SIG-M5 treated with dmso at 0.1 percent for 504 hours (cell line): Measurements from ENCODE around the gene CD81.

Source experiments
- DNase-seq: peaks from one replicate; lab custom pipeline; 2025; ENCODE audit not compliant: unreplicated experiment; lab: John Stamatoyannopoulos, UW

Gene CD81

DNA sequence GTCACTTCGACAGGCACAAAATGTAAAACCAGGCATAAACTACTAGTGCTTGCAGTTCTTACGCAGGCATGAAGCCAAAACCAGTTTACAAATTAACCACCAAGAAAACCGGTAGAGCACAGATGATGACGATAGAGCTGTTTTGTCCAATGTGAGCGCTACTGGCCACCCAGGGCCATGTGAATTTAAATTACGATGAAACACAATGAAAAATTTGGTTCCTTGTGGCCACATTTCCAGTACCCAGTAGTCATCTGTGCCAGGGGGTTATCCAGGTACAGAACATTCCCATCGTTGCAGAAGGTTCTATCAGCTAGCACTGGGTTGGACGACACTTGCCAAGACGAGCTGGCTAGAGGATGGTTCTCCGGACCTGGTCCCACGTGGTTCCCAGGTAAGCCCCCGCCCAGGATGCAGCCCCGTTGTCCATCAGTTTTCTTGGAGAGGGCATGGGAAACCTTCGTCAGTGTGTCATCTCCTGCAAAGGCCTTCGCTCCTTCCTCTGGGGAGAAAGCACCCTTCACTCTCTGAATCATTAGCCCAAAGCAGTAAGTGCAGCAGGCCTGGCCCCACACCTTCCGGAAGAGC, 1.1 kb upstream of the CD81 start:
- DNase-seq, result no peak

DNA sequence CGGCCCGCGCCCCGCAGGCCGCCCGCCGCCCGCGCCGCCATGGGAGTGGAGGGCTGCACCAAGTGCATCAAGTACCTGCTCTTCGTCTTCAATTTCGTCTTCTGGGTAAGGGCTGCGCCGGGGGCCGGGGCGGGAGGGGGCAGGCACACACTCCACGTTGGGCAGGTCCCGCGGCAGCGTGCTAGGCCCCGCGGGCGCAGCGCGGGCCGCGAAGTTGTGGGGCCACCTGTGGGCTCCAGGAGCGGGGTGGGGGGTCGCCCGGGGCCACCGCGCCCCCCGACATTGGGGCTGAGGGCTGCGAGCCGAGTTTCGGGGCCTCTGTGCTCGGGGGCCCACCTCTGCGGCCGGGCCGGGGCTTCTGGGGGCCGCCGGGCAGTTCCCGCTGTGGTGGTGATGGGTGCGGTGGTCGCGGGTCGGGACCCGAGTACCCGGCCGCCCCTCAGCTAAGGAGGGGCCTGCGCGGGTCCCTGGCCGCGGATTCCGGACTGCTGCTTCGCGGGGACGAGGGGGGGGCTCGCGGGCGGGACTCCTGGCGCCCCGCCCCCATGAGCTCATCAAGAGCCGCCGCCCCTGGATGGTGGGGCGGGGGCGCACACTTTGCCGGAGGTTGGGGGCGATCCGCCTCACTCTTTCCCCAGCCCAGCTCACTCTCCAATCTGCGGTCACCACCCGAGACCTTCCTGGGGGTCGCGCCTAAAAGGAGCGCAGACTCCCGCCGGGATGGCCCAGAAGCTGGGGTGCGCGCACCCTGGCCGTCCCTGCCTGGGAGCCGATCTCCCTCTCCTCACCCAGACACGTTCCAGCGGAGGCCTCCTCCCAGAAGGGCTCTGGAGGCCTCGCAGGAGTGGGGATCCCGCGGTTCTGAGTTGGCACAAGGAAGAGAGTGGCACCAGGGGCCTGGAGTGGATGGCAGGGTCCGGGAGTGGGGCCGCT, 667 bp downstream of the CD81 start:
- no peak for DNase-seq

DNA sequence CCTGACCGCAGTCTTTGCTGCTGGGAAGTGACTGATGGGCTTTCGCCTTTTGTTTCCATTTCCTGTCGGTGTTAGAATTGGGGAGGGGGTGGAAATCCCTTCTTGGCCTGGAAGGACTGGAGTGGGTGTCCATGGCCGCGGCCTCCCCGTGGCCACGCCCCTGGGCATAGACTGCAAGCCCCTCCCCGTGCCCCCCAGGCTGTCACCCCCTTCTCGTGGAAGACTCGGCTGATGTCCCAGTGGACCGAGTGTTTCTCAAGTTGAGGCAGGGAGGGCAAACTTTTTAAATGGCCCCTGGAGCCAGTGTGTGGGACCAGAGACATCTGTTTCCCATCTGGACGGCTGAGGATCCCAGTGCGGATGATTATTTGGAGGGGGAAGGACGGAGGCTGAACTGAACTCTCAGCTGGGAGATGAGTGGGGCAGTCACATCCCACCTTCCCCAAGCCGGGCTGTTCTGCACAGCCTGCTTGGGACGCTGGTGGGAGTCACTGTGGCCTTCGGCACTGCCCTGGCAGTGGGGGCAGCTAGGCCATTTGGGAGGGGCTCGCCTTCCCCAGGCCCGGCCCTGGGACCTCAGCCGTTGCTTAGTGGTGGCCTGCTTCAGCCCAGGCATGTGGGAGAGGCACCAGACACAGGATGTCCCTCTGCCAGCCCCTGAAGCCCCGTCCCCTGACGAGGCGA, 1.6 kb downstream of the CD81 start:
- DNase-seq, result no peak

DNA sequence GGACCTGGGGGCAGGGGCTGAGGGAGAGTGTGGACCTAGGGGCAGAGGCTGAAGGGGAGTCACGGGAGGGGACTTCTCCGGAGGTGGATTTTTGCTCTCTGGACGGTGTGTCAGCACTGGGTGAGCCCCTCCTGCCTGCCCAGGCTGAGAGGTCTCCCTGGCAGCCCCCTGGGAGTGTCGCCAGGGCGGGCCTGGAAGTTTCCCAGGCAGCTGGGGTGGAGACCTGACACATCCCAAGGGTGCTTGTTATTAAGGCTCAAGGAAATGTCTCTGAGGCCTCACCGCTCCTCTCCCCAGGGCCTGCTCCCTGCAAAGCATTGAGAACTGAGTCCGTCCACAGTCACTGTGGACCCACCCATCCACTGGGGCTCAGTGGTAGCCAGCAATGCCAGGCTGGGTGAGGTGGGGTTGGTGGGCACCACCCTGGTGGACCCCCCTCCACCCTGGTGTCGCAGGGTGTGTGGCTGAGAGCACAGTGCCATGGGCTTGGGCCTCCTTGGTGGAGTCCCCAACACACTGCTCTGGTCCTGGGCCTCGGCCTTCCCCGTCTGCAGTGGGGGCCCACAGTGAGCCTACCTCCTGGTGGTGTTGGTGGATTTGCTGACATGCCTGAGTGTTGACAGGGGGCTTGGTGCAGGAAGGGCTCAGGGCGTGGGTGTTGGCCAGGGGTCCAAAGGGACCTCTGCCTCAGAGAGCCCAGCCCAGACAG, 2.5 kb downstream of the CD81 start:
- no peak for DNase-seq

DNA sequence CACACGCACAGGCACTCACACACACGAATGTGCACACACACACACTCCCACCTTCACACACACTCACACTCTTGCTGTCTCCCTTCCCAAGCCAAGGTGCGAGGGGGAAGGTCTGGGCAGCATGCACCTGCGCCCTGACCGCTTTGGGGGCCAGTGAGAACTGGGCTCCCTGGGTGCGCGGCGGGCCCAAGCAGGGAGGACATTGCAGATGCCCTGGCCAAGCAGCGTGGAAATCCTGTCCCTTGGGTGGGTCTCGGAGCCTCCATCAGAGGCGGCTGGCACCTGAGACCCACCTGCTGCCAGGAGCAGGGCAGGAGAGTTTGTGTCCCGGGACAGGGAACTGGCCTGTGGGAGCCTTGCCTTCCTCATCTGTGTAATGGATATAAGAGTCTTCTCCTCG, 3.3 kb downstream of the CD81 start:
- DNase-seq, result no peak

DNA sequence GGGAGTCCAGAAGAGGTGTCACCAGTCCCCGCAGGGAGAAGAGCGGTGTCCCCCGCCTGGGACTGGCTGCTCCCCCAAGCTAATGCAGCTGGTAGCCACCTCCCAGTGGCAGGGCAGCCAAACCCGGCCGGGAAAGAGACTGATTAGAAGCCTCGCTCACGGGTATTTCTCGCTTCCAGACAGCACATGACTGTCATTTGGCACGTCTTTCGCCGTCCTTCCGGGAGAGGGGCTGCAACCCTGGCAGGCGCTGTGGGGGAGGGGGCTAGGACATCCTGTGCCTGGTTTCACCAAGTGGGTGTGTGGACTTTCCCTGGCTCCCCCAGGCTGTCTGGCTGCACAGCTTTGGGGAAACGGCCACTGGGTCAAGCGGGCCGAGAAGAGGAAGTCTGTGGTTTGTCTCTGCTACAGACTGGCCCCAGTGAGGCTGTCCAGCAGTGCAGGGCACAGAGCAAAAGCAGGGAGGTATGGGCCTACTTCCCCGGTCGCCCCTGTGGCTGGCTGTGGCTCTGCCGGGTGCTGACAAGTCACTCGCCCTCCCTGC, 3.8 kb downstream of the CD81 start:
- no peak for DNase-seq

DNA sequence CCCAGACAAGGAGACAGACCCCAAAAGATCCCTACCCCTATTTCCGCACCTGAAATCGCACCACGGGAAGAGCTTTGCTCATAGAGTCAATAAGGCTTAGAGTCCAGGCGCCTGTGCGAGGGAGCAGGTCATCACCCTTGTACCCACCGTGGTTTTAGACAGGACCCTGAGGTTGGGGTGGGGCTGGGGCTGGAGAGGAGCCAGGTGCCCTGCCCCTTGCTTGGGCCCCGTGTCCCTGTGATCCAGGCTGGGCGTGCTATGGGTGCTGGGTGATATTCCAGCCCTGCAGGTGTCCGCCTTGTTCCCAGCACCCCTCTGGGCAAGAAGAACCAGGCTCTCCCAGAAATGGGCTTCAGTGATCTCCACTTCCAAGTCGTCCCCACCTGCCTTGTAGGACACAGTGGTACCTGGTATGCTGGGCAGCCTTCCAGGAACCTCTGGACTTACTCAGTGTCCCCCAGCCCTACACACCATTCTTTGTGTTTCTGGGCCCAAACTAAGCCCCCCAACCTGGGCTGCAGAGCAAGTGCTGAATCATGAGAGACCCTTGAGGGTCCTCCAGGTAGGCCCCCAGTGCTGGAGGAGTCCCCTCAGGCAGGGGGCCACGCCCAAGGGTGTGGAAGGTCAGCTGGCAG, 4.5 kb downstream of the CD81 start:
- DNase-seq, result no peak

DNA sequence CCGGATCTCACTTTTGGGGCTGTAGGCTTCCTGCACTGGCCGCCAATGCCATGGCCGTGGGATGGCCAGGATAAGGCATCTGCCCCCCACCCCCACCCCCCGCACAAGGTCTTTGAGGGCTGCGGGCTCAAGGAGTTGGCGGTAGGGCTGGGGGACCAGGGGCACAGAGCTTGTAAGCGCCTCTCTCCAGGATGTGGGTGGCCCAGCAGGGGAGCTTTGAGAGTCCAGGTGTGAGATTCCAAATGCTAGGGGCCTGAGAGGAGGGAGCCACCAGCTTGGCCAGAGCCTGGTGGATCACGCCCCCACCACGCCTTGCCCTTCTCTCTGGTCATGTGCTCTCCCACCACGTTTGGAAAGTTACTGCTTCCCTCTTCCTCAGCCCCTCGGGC, 5.0 kb downstream of the CD81 start:
- no peak for DNase-seq

DNA sequence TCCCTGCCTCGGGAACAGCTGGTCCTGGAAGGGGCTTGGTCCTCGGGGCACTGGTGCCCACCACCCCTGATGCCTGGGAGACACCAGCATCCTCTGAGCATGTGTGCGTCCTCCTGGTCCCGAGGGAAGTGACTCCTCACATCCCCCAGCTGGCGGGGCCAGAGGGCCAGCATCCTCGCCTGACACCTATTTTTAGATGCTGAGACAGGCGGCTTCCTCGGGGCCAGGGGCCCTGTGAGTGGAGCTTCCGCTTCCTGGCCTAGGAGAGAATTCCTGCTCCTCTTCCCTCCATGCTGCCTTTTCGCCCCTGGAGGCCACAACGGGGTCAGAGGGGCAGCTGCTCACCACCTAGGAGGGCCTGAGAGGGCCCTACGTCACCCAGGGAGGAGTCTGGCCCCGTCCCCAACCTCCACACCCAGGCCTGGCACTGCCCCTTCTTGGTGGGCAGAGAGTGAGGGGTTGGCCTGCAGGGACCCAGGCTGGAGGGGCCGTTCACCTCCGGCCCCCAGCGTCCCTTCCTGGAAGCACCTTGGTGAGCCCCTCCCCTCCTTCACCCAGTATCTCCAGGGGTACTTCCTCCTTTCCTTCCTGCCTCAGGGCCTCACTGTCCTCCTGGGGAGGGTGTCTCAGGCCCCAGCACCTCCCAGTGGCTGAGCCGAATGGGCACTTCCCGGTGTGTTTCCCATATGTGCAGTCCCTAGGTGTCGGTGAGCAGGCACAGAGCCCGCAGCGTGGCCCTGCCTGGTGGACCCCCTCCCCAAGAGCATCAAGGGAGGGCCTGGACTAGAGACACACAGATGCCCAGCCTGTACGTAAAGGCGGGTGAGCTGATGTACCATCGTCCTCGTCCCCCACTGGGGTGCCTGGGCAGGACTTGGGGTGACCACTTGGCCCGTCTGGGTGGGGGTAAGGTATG, 6.1 kb downstream of the CD81 start:
- DNase-seq, result no peak

DNA sequence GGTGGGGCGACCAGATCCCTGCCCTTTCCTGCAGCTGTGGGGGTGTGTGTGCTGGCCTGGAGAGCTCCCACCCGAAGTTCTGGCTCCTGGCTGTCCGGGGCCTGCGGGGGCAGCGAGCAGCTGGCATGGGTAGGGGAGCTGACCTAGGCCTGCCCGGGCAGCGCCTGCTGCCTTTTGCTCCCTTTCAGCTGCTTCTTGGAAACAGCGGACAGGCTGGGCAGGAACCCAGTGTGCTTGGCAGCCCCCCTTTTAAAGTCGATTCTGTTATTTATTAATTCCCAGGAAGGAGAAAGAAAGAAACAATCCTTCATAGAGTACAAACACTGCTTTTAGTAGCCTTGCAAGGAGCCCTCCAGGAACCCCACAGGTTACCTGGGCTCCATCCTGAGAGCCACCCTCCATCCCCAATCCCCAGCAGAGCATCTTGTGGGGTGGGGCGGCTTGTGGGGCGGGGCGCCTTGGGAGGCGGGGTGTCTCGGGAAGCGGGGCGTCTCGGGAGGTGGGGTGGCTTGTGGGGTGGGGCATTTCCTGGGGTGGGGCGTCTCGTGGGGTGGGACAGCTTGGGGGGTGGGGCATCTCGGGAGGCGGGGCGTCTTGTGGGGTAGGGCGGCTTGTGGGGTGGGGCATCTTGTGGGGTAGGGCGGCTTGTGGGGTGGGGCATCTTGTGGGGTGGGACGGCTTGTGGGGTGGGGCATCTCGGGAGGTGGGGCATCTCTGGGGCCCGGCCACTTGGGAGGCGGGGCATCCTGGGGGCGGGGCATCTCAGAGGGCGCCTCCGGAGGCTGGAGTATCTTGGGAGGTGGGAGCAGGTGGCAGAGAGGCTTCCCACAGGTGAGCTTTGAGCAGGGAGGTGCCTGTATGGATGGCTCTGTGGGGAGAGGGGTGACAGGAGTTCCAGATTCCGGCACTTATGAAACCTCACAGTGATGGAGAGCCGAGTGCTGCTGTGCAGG, 7.0 kb downstream of the CD81 start:
- DNase-seq, result no peak

DNA sequence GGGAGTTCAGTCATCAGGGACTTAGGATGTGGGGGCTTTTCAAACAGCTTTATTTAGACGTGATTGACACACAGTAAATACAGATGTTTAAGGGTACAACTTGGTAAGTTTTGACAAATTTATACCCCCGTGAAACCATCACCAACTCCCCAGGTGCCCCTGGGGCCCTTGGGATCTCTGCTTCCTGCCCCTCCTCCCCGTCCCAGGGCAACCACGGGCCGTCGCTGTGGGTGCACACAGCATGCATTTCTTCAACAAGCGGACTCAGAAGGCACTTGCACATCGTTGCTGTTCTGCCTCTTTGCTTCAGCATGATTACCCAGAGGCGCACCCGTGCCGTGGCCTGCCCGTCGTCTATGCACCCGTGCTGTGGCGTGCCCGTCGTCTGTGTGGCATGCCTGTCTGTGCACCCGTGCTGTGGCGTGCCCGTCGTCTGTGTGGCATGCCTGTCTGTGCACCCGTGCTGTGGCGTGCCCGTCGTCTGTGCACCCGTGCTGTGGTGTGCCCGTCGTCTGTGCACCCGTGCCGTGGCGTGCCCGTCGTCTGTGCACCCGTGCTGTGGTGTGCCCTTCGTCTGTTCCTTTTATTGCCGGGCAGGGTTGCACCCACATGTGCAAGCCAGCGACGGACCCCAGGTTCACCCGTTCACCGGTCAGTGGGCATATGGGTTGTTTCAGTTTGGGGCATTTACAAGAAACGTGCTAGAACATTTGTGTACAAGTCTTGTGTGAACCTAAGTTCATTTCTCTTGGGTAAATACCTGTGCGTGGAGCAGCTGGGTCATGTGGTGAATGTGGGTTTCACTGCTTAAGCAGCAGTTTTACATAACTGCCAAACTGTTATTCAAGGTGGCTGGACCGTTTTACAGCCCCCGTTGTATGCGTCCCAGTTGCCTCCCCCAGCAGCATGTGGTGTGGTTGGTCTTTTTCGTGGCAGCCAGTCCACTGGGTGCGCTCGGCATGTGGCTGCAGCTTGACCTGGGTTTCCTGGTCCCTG, 8.3 kb downstream of the CD81 start:
- DNase-seq, result no peak

DNA sequence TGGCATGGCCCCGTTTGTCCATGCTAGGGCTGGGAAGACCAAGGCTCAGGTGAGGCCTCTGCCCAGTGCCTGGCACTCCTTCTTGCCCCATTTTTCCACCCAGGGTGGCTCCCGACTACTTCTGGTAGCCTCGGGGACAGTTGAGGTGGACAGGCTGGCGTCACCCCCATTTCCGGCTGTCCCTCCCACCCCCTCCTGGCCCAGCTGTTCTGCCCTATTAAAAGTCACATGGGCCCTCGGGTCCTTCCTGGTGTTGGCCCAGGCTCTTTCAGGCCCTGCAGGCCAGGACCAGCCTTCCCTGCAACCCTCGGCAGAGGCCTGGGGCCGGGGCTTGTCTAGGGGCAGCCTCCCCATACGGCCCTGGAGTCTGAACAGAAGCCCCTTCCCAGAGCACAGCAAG, 9.5 kb downstream of the CD81 start:
- DNase-seq, result no peak

DNA sequence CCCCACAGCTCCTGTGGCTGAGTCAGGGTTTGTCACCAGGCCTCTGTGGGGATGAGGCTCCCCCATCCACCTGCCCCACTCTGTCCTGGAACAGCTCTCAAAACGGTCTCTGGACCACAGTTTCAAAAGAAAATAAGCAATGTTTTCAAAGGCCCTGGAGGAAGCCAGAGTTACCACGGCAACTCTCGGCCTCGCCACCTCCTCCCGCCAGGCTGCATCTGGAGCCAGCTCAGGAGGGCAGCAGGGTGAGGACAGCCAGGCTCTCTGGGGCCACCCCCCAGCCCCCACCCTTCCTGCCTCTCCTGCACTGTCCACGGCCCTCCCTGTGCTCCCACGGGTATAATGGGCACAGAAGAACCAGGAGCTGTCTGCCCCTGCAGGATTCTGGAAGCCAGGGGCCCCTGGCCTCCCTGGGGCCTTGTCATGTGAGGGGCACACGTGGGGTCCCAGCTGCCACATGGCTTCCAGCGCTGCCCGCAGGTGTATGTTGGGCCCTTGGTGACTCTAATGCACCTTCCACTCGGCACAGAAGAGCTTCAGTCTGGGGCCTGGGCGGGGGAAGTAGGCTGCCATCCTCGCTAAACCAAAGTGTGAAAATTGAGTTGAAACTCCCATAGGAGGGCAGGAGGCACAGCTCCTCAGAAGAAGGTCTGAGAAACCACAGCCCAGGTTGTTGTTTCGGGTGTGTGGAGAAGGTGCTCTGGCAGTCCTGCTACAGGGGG, 10.3 kb downstream of the CD81 start:
- no peak for DNase-seq

DNA sequence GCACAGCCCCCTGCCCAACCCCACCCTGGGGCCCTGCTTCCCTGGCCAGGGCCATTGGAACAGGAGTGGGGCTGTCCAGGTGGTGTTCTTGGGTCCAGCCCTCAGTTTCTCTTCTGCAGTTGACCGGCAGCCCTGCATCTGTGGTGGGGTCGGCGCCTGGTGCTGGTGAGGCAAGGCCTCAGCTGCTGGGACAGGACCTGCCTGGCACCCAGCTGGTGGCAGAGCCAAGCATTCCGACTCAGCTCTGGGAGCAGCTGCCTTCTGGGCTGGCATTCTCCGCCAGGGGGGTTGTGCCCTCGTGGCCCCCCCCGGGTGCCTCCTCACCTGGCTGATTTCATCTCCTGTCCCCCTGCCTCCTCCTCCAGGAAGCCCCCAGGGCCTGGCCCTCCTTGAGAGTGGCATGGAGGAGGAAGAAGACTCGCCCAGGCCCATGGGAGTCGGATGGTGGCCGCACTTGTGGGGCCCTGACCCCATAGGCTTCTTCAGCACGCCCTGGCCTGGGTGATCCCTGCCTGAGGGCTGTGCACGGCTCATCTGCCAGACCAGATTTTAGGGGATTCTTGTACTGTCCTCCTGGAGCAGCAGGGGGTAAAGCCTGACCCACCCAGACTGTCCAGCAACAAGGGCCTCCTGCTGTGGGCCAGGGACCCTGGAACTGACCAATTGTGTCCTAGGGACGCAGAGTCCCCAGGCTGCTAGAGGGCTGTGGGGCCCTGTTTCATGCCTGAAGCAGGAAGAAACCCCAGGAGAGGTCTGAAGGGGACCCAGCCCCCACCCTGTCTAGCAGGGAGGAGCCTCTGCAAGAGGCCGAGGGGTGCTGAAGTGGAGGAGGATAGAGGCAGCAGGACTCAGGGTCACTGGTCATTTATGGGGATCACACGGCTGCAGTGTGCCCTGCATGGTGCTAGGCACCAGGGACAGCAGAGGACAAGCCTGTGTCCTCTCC, 11.6 kb downstream of the CD81 start:
- DNase-seq, result no peak

DNA sequence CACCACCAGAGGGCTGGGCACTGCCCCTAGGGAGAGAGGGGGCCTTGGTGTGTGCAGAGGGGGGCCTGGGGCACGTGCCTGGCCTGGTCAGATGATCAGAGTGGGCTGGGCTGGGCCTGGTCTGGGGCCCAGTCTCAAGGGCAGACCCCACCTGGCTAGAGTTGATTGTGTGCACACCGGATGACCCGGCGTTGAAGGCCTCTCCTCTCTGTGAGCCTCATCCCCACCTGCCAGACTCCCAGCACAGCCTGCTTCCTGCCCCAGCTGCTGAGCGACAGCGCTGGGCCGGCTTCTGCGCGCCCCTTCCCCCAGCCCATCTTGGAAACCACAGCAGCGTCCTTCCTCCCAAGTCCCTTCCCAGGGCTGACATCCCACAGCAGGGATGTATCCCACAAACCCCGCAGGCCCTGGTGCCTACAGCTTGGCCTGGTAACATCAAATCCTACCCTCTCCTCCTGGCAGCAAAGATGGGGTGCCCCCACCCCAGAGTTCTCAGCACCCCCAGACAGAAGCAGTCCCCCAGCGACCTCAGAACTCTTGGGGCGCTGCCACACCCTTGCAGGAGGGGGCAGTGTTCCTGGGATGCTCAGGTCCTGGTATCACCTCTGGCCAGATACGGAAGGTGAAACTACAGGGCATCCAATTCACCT, 12.4 kb downstream of the CD81 start:
- DNase-seq, result no peak
